ENCODE data around the gene QRFP. TPM values are rescaled to one million over a fixed set of nuclear protein-coding genes. Genes with fewer than 3 reads are reported as not detected.
A peak's percentile ranks its signal among the peaks of the same experiment; 100 is the strongest.

Gene QRFP
- total RNA-seq, 1 experiment from 2014 or later = not detected

- H3K27me3 Mint-ChIP-seq (ENCODE audit: low read depth) = peaks cover 24% of the 10 kb centered on the region
- Histone ChIP-seq H3K79me2 (ENCODE audit: insufficient read depth, low read length) (no peaks in the 10 kb centered on the region), H3K23ac (ENCODE audit: insufficient read length, low read depth, low read length) (no peak overlapping the region), H3K23me2 (ENCODE audit: insufficient read length, low read depth, low read length, poor library complexity, severe bottlenecking) (peaks cover 5% of the 10 kb centered on the region), H4K5ac (ENCODE audit: insufficient read length, low read depth, low read length) (no peak overlapping the region), H3K4ac (ENCODE audit: low read depth, low read length) (no peak overlapping the region), H3K9me3 (ENCODE audit: control insufficient read depth, low read depth, low read length) (no peaks in the 10 kb centered on the region), H2AFZ (ENCODE audit: low read length) (no peak overlapping the region), H4K20me1 (ENCODE audit: control insufficient read depth, insufficient read depth, insufficient read length) (no peaks in the 10 kb centered on the region), H3K27me3 (ENCODE audit: insufficient read depth, low read length) (peaks cover 6% of the 10 kb centered on the region; the same call in 1 of the 2 replicates), H2AK5ac (ENCODE audit: insufficient read length, low read length) (no peak overlapping the region), H3K9ac (ENCODE audit: extremely low read depth, insufficient read length, low read length) (no peak overlapping the region), H3K27ac (ENCODE audit: insufficient read length, low read depth, low read length) (no peak overlapping the region), H3K4me1 (ENCODE audit: insufficient read depth, low read length) (peaks cover 2% of the 10 kb centered on the region; the same call in 1 of the 2 replicates), H4K91ac (ENCODE audit: insufficient read length, low read depth, low read length) (no peak overlapping the region), H3K79me1 (ENCODE audit: insufficient read depth, low read depth, low read length, poor library complexity, severe bottlenecking) (no peaks in the 10 kb centered on the region), H2BK120ac (ENCODE audit: low read depth, low read length, poor library complexity, severe bottlenecking) (no peak overlapping the region), H3K4me2 (ENCODE audit: insufficient read depth, insufficient read length, low read length) (no peak overlapping the region), H2BK20ac (ENCODE audit: low read depth, low read length, poor library complexity, severe bottlenecking) (no peak overlapping the region), H4K8ac (replicated peaks; ENCODE audit: insufficient read length, low read depth, low read length) (no peak overlapping the region), H3K56ac (ENCODE audit: insufficient read length, low read depth, low read length) (no peak overlapping the region), H2BK15ac (ENCODE audit: low read depth, low read length) (no peak overlapping the region), H3T11ph (ENCODE audit: low read length) (no peak overlapping the region), H3K18ac (ENCODE audit: insufficient read length, low read depth, low read length) (no peak overlapping the region), H2BK12ac (ENCODE audit: insufficient read length, low read depth, low read length) (no peak overlapping the region), H2BK5ac (ENCODE audit: insufficient read length, low read length) (no peak overlapping the region), H3K14ac (ENCODE audit: insufficient read depth, low read length) (no peak overlapping the region)
- TF ChIP-seq, protein P1, sequence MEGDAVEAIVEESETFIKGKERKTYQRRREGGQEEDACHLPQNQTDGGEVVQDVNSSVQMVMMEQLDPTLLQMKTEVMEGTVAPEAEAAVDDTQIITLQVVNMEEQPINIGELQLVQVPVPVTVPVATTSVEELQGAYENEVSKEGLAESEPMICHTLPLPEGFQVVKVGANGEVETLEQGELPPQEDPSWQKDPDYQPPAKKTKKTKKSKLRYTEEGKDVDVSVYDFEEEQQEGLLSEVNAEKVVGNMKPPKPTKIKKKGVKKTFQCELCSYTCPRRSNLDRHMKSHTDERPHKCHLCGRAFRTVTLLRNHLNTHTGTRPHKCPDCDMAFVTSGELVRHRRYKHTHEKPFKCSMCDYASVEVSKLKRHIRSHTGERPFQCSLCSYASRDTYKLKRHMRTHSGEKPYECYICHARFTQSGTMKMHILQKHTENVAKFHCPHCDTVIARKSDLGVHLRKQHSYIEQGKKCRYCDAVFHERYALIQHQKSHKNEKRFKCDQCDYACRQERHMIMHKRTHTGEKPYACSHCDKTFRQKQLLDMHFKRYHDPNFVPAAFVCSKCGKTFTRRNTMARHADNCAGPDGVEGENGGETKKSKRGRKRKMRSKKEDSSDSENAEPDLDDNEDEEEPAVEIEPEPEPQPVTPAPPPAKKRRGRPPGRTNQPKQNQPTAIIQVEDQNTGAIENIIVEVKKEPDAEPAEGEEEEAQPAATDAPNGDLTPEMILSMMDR (conservative IDR thresholded peaks at IDR 0.05) = no peak
- no peak overlapping the region; a peak in 1 of 7 replicates for H3K27ac Mint-ChIP-seq
- H3K4me3 Mint-ChIP-seq = peak overlapping the region in 1 of 2 experiments; percentile 56; a peak in 1 of 5 replicates
- WGBS (ENCODE audit: extremely low coverage, insufficient read length, low lambda C conversion rate) = no CpG with 5 or more reads among the region's 26 CpGs
- DNase-seq = no peak
- H3K36me3 Mint-ChIP-seq (ENCODE audit: insufficient read depth in 1 of 3, low read depth in 3 of 3) = 0 out of 7 replicates have a peak, but pooled peaks cover 0 to 1% (median 0%) of the 10 kb centered on the region in 3 experiments
- H3K4me1 Mint-ChIP-seq = peaks cover 44 to 54% of the 10 kb centered on the region in 2 experiments
- H3K9me3 Mint-ChIP-seq = no peaks in the 10 kb centered on the region; a peak in 1 of 5 replicates
These were observed 36.8 kb upstream of the QRFP start for GRCh38 chr9:130933114-130934046.
